ENCODE data around the gene ADGRL1.
"Not testable (repeated sequence)": the region's sequence is repeated elsewhere in the genome, so short reads cannot be mapped to it uniquely, and the experiment has no call there.

ADGRL1 gene

GRCh38 chr19:14214580-14214979, 8.6 kb upstream of the ADGRL1 start:
- no peaks in the 10 kb centered on the region for H3K36me3 ChIP-seq (ENCODE audit: control insufficient read depth, insufficient read depth, low read length)
- H3K9me3 ChIP-seq (ENCODE audit: control insufficient read depth, low read length) = no peaks in the 10 kb centered on the region
- H3K4me3 ChIP-seq (ENCODE audit: extremely low read depth, insufficient read depth, low read length, poor library complexity, severe bottlenecking) = no peak overlapping the region
- WGBS, 2 experiments (ENCODE audit: insufficient coverage in 2 of 2) = no CpG with 5 or more reads among the region's 2 CpGs
- H3K27ac ChIP-seq (ENCODE audit: low read depth, low read length, severe bottlenecking) = no peak overlapping the region
- H3K4me1 ChIP-seq (ENCODE audit: control insufficient read depth, insufficient read depth, low read length, poor library complexity, severe bottlenecking) = no peaks in the 10 kb centered on the region

GRCh38 chr19:14210182-14210581, 4.2 kb upstream of the ADGRL1 start:
- not testable (repeated sequence) for H3K4me3 ChIP-seq (ENCODE audit: extremely low read depth, insufficient read depth, low read length, poor library complexity, severe bottlenecking); H3K4me1 ChIP-seq (ENCODE audit: control insufficient read depth, insufficient read depth, low read length, poor library complexity, severe bottlenecking); H3K9me3 ChIP-seq (ENCODE audit: control insufficient read depth, low read length); H3K36me3 ChIP-seq (ENCODE audit: control insufficient read depth, insufficient read depth, low read length); H3K27ac ChIP-seq (ENCODE audit: low read depth, low read length, severe bottlenecking)
- 88% methylated on average over 4 to 8 of the region's 9 CpGs for WGBS, 2 experiments (ENCODE audit: insufficient coverage in 2 of 2)

- H3K36me3 ChIP-seq (ENCODE audit: control insufficient read depth, insufficient read depth, low read length); H3K9me3 ChIP-seq (ENCODE audit: control insufficient read depth, low read length); H3K4me3 ChIP-seq (ENCODE audit: extremely low read depth, insufficient read depth, low read length, poor library complexity, severe bottlenecking); H3K27ac ChIP-seq (ENCODE audit: low read depth, low read length, severe bottlenecking); H3K4me1 ChIP-seq (ENCODE audit: control insufficient read depth, insufficient read depth, low read length, poor library complexity, severe bottlenecking): not testable (repeated sequence)
- 76 to 81% methylated on average over 24 to 25 of the region's 40 CpGs for WGBS, 2 experiments (ENCODE audit: insufficient coverage in 2 of 2)
Measured at GRCh38 chr19:14209401-14209800, 3.4 kb upstream of the ADGRL1 start.

- H3K4me3 ChIP-seq (ENCODE audit: extremely low read depth, insufficient read depth, low read length, poor library complexity, severe bottlenecking); H3K27ac ChIP-seq (ENCODE audit: low read depth, low read length, severe bottlenecking); H3K9me3 ChIP-seq (ENCODE audit: control insufficient read depth, low read length); H3K36me3 ChIP-seq (ENCODE audit: control insufficient read depth, insufficient read depth, low read length); H3K4me1 ChIP-seq (ENCODE audit: control insufficient read depth, insufficient read depth, low read length, poor library complexity, severe bottlenecking): not testable (repeated sequence)
- WGBS, 2 experiments (ENCODE audit: insufficient coverage in 2 of 2) = 80 to 89% methylated on average over 9 of the region's 9 CpGs
Measured at GRCh38 chr19:14208496-14208895, 2.5 kb upstream of the ADGRL1 start.

GRCh38 chr19:14207796-14208195, 1.8 kb upstream of the ADGRL1 start:
- H3K9me3 ChIP-seq (ENCODE audit: control insufficient read depth, low read length); H3K4me1 ChIP-seq (ENCODE audit: control insufficient read depth, insufficient read depth, low read length, poor library complexity, severe bottlenecking); H3K36me3 ChIP-seq (ENCODE audit: control insufficient read depth, insufficient read depth, low read length): not testable (repeated sequence)
- Histone ChIP-seq H3K27ac (ENCODE audit: low read depth, low read length, severe bottlenecking) (peak overlapping the region; percentile 90), H3K4me3 (ENCODE audit: extremely low read depth, insufficient read depth, low read length, poor library complexity, severe bottlenecking) (peak overlapping the region; percentile 44)
- WGBS, 2 experiments (ENCODE audit: insufficient coverage in 2 of 2) = 57 to 75% methylated on average over 3 to 6 of the region's 7 CpGs

DNA sequence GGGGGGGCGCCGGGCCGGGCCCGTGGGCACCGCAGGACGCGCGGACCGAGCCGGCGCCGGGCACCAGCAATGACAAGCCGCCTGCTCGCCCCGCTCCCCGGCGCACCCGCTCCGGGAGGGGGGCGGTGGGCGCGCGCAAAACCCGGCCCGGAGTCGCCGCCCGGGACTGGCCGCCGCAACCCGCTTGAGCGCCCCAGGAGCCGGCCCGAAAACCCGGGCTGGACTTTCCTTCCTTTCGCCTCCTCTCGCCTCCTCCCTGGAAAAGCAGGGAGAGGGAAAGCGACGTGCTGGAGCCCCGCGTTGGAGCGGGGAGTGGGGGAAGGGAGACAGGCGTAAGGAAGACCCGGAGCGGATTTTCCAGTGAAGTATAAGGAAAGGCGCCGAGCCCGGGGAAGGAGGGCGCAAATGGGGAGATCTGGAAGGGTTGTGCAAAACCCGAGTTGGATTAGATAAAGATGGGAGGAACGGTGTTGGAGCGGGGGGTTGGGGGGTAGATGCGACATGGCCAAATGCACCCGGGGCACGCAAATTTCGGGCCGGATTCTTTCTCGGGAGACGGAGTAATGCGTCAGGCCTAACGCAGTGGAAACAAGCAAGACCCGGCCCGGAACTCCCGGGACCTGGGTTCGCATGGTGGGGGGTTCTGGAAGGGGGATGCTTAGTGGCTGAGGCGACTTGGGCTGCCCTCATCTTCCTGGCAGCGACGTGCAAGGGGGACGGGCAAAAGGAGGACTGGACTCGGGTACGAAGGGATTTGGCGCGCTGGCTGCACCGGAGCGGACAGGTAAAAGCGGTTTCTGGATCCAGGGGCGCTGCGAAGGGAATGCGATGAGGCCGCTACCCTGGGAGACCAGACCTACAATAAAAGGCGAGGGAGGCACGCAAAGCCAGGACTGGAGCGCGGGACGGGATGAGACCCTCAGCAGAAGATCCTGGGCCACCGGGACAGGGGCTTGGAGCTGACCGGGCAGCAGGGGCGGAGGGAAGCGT, 1.1 kb upstream of the ADGRL1 start:
- H3K9me3 ChIP-seq (ENCODE audit: control insufficient read depth, low read length); H3K36me3 ChIP-seq (ENCODE audit: control insufficient read depth, insufficient read depth, low read length); H3K4me1 ChIP-seq (ENCODE audit: control insufficient read depth, insufficient read depth, low read length, poor library complexity, severe bottlenecking): not testable (repeated sequence)
- Histone ChIP-seq H3K27ac (ENCODE audit: low read depth, low read length, severe bottlenecking) (peak overlapping the region; percentile 90), H3K4me3 (ENCODE audit: extremely low read depth, insufficient read depth, low read length, poor library complexity, severe bottlenecking) (peak overlapping the region; percentile 44)
- 1% methylated on average over 41 to 65 of the region's 89 CpGs for WGBS, 2 experiments (ENCODE audit: insufficient coverage in 2 of 2)

- not testable (repeated sequence) for H3K27ac ChIP-seq (ENCODE audit: low read depth, low read length, severe bottlenecking); H3K4me1 ChIP-seq (ENCODE audit: control insufficient read depth, insufficient read depth, low read length, poor library complexity, severe bottlenecking); H3K9me3 ChIP-seq (ENCODE audit: control insufficient read depth, low read length); H3K36me3 ChIP-seq (ENCODE audit: control insufficient read depth, insufficient read depth, low read length)
- peak overlapping the region; percentile 62 for H3K4me3 ChIP-seq (ENCODE audit: extremely low read depth, insufficient read depth, low read length, poor library complexity, severe bottlenecking)
- 0% methylated on average over 3 to 37 of the region's 67 CpGs for WGBS, 2 experiments (ENCODE audit: insufficient coverage in 2 of 2)
Measured at GRCh38 chr19:14206308-14206707, 339 bp upstream of the ADGRL1 start.

DNA sequence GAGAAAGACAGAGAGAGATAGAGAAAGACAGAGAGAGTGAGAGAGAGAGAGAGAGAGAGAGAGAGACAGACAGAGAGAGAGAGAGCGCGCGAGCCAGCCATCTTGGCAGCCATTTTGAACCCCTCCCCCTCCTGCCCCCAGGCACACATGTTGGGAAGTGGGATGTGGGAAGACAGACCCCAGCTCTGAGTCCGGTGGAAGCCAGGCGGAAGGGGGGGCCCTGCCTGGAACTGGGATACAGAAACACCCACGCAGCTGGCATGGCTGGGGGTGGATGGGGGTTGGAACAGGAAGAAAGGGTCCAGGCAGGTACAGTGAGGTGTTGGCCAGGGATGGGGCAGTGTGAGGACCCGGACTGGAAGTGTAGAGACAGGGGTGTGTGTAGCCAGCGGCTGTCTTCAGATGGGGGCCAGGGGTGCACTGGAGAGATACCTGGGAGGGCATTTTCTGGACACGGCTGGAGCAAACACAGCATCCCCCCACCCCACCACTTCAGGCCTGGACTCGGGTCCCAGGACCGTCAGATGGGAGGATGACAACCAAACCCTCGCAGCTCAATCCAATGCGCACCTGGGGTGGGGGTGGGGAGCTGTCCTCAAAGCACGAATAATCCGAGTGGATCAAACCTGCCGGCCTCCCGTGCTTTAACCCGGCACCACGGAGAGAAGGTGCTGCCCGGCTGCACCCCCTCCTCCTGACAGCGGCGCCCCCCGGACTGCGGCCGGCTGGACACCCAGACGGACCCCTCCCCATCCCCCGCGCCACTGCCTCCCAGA, 1.1 kb downstream of the ADGRL1 start:
- H3K4me1 ChIP-seq (ENCODE audit: control insufficient read depth, insufficient read depth, low read length, poor library complexity, severe bottlenecking); H3K36me3 ChIP-seq (ENCODE audit: control insufficient read depth, insufficient read depth, low read length); H3K9me3 ChIP-seq (ENCODE audit: control insufficient read depth, low read length); H3K27ac ChIP-seq (ENCODE audit: low read depth, low read length, severe bottlenecking): not testable (repeated sequence)
- WGBS, 2 experiments (ENCODE audit: insufficient coverage in 2 of 2) = 0 to 3% methylated on average over 1 to 11 of the region's 28 CpGs
- peak overlapping the region; percentile 62 for H3K4me3 ChIP-seq (ENCODE audit: extremely low read depth, insufficient read depth, low read length, poor library complexity, severe bottlenecking)

DNA sequence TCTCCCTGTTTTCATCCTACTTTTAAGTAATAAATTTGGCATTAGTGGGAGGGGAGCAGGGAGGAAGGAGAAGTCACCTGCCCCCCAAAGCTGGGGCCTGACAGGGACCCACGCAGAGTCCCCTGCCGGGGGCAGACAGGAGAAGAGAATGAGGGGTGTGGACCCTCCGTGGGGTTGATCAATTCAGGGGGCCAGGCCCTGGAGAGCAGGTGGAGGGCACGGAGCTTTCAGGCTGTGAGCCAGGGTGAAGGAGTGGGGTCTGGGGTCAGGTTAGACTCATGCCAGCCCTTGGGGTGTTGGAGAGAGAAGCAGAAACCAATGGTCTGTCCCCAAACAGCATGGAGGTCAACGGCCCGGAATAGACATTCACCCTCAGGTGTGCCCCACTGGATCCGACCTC, 1.8 kb downstream of the ADGRL1 start:
- 48 to 57% methylated on average over 3 to 4 of the region's 7 CpGs for WGBS, 2 experiments (ENCODE audit: insufficient coverage in 2 of 2)
- not testable (repeated sequence) for H3K36me3 ChIP-seq (ENCODE audit: control insufficient read depth, insufficient read depth, low read length); H3K9me3 ChIP-seq (ENCODE audit: control insufficient read depth, low read length); H3K4me1 ChIP-seq (ENCODE audit: control insufficient read depth, insufficient read depth, low read length, poor library complexity, severe bottlenecking); H3K27ac ChIP-seq (ENCODE audit: low read depth, low read length, severe bottlenecking)
- peak overlapping the region; percentile 62 for H3K4me3 ChIP-seq (ENCODE audit: extremely low read depth, insufficient read depth, low read length, poor library complexity, severe bottlenecking)

DNA sequence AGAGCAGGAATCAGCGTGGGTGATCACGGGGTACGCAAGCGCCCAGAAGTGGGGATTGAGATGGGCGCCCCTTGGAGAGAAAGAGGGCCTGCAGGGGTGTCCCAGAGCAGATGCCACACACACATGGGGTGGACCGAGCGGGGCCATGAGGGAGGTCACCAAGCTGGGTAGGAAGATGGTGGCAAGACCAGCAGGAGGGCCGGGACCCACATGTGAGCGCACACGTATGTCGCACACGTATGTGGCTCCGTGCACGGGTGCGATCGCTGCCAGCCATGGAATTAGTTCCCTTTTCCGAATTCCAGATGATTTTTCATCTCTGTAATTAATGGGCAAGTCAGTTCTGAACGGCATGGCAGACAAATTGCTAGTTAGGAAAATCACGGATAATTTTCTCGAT, 2.2 kb downstream of the ADGRL1 start:
- H3K4me1 ChIP-seq (ENCODE audit: control insufficient read depth, insufficient read depth, low read length, poor library complexity, severe bottlenecking); H3K36me3 ChIP-seq (ENCODE audit: control insufficient read depth, insufficient read depth, low read length); H3K4me3 ChIP-seq (ENCODE audit: extremely low read depth, insufficient read depth, low read length, poor library complexity, severe bottlenecking); H3K27ac ChIP-seq (ENCODE audit: low read depth, low read length, severe bottlenecking); H3K9me3 ChIP-seq (ENCODE audit: control insufficient read depth, low read length): not testable (repeated sequence)
- WGBS, 2 experiments (ENCODE audit: insufficient coverage in 2 of 2) = 67 to 86% methylated on average over 3 to 11 of the region's 20 CpGs

DNA sequence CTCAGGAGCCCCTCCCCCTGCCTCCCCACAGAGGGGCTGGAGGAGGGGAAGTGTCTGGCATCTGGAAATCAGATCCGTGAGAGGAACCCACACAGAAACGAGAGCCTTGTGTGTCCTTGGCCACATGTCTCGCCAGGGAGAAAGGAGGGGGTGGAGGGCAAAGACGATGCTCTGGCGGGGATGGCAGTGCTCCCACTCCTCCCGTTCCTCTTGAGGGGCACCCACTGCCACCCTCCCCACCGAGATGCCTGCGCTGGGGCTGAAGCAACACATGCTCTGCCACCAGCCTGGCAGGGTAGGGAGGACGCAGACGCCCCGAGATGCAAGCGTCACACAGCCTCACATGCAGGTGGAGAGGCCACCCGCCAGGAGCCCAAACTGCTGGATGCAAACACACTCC, 2.8 kb downstream of the ADGRL1 start:
- WGBS, 2 experiments (ENCODE audit: insufficient coverage in 2 of 2) = 64 to 71% methylated on average over 11 to 13 of the region's 13 CpGs
- Histone ChIP-seq H3K4me1 (ENCODE audit: control insufficient read depth, insufficient read depth, low read length, poor library complexity, severe bottlenecking) (no peaks in the 10 kb centered on the region), H3K36me3 (ENCODE audit: control insufficient read depth, insufficient read depth, low read length) (no peaks in the 10 kb centered on the region)

More for the DNA sequence above, 2.8 kb downstream of the ADGRL1 start:
- no peak overlapping the region for H3K4me3 ChIP-seq (ENCODE audit: extremely low read depth, insufficient read depth, low read length, poor library complexity, severe bottlenecking)
- no peaks in the 10 kb centered on the region for H3K9me3 ChIP-seq (ENCODE audit: control insufficient read depth, low read length)
- no peak overlapping the region for H3K27ac ChIP-seq (ENCODE audit: low read depth, low read length, severe bottlenecking)
